NCI-H146 (cell line): ENCODE data around the gene FCRL6.

Experiments
- DNase-seq: peaks from one replicate; lab custom pipeline; 2025; lab: John Stamatoyannopoulos, UW

The FCRL6 gene

GRCh38 chr1:159862557-159862956 lies 60.4 kb downstream of the FCRL6 start, which contains the start of gene VSIG8:
VSIG8 (minus strand) TSS chr1:159862657; CDS start chr1:159862521, 136 bp downstream.
- DNase-seq: no peak

GRCh38 chr1:159864262-159864661 lies 62.1 kb downstream of the FCRL6 start:
- no peak for DNase-seq
